ENCODE measurements around the gene ANO10. TPM values are rescaled to one million over a fixed set of nuclear protein-coding genes. Genes with fewer than 3 reads are reported as not detected.
A peak's percentile ranks its signal among the peaks of the same experiment; 100 is the strongest.
"Not testable (repeated sequence)": the region's sequence is repeated elsewhere in the genome, so short reads cannot be mapped to it uniquely, and the experiment has no call there.

The ANO10 gene
- total RNA-seq, 1 experiment from 2014 or later: 26.6 TPM

DNA sequence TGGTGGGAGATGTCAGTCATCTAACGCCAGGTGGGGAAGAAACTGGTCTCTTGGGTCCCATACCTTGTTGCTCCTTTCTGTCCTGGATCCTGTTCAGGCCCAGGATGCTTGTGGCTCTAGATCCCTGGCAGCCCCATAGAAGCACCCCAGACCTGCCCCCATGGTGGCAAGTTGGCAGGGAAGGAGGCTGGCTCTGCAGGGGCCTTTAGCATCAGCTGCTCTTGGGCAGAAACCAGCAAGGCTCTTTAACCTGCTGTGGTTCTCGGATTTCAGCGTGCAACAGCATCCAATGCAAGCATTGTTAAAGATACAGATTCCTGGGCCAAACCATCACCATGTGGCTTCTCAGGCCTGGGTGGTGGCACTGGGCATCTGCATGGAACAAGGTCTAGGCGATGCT lies 259.6 kb downstream of the ANO10 start:
- TF ChIP-seq, protein P1, sequence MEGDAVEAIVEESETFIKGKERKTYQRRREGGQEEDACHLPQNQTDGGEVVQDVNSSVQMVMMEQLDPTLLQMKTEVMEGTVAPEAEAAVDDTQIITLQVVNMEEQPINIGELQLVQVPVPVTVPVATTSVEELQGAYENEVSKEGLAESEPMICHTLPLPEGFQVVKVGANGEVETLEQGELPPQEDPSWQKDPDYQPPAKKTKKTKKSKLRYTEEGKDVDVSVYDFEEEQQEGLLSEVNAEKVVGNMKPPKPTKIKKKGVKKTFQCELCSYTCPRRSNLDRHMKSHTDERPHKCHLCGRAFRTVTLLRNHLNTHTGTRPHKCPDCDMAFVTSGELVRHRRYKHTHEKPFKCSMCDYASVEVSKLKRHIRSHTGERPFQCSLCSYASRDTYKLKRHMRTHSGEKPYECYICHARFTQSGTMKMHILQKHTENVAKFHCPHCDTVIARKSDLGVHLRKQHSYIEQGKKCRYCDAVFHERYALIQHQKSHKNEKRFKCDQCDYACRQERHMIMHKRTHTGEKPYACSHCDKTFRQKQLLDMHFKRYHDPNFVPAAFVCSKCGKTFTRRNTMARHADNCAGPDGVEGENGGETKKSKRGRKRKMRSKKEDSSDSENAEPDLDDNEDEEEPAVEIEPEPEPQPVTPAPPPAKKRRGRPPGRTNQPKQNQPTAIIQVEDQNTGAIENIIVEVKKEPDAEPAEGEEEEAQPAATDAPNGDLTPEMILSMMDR (IDR thresholded peaks at IDR 0.05): no peak
- TF ChIP-seq SIN3A (IDR thresholded peaks at IDR 0.05; ENCODE audit: borderline replicate concordance, insufficient read depth, low read depth, low read length) (no peak), POLR2AphosphoS5 (IDR thresholded peaks at IDR 0.05; ENCODE audit: low read depth, low read length) (no peak), TCF7L2 (IDR thresholded peaks at IDR 0.05; ENCODE audit: low read depth, low read length) (no peak)
- TF ChIP-seq, protein P2, sequence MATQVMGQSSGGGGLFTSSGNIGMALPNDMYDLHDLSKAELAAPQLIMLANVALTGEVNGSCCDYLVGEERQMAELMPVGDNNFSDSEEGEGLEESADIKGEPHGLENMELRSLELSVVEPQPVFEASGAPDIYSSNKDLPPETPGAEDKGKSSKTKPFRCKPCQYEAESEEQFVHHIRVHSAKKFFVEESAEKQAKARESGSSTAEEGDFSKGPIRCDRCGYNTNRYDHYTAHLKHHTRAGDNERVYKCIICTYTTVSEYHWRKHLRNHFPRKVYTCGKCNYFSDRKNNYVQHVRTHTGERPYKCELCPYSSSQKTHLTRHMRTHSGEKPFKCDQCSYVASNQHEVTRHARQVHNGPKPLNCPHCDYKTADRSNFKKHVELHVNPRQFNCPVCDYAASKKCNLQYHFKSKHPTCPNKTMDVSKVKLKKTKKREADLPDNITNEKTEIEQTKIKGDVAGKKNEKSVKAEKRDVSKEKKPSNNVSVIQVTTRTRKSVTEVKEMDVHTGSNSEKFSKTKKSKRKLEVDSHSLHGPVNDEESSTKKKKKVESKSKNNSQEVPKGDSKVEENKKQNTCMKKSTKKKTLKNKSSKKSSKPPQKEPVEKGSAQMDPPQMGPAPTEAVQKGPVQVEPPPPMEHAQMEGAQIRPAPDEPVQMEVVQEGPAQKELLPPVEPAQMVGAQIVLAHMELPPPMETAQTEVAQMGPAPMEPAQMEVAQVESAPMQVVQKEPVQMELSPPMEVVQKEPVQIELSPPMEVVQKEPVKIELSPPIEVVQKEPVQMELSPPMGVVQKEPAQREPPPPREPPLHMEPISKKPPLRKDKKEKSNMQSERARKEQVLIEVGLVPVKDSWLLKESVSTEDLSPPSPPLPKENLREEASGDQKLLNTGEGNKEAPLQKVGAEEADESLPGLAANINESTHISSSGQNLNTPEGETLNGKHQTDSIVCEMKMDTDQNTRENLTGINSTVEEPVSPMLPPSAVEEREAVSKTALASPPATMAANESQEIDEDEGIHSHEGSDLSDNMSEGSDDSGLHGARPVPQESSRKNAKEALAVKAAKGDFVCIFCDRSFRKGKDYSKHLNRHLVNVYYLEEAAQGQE (IDR thresholded peaks at IDR 0.05; ENCODE audit: insufficient read depth in 1 of 2, low read depth in 2 of 2, low read length in 1 of 2): no peak
- Histone ChIP-seq H3K9me3 (ENCODE audit: control insufficient read depth, insufficient read depth, low read depth, low read length) (no peaks in the 10 kb centered on the region), H3K4me3 (ENCODE audit: low read depth in 2 of 2, low read length in 2 of 2) (no peak overlapping the region), H3K27me3 (ENCODE audit: control insufficient read depth, insufficient read depth, low read length) (no peaks in the 10 kb centered on the region), H3K36me3 (ENCODE audit: control insufficient read depth, insufficient read depth, low read length) (no peaks in the 10 kb centered on the region), H3K27ac (ENCODE audit: low read length) (no peak overlapping the region), H3K4me1 (ENCODE audit: control insufficient read depth, insufficient read depth, low read length) (no peaks in the 10 kb centered on the region)
- ChIA-PET POLR2A (no interaction called here), CTCF (no interaction called here)
- BruUV-seq (replicated peaks): no TSS peak
- DNase-seq (ENCODE audit: low read depth, low spot score) (no peak), ATAC-seq (no peak)
- in situ Hi-C loops (cut with HindIII; ENCODE audit: low pct_unique_long_range_greater_than_20kb, low sequenced_read_pairs) (no loop called here), intact Hi-C loops (cut with micrococcal nuclease; ENCODE audit: unreplicated experiment) (no loop called here)

DNA sequence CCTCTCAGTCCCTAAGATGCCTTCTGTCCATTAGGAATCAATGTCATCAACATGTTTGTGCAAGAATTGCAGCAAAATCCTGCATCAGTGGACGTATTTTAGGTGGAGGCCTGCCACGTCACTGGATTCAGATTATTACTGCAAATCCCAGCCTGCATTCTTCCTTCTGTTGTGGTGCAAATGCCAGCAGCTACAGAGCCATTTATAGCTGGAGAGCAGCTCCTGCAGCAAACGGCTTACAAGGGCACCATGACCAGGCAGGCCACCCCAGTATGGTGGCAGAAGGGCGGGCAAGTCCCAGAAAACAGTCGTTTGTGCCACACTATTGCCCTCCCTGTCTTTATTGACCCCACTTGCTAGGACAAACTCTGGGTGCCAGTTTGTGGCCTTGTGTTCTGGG lies 260.7 kb downstream of the ANO10 start:
- ChIA-PET CTCF (no interaction called here), POLR2A (no interaction called here)
- DNase-seq (ENCODE audit: low read depth, low spot score) (no peak), ATAC-seq (no peak)
- H3K4me3 ChIP-seq (ENCODE audit: low read depth in 2 of 2, low read length in 2 of 2): no peak overlapping the region
- TF ChIP-seq TCF7L2 (IDR thresholded peaks at IDR 0.05; ENCODE audit: low read depth, low read length): no peak
- H3K36me3 ChIP-seq (ENCODE audit: control insufficient read depth, insufficient read depth, low read length): no peaks in the 10 kb centered on the region
- in situ Hi-C loops (cut with HindIII; ENCODE audit: low pct_unique_long_range_greater_than_20kb, low sequenced_read_pairs): no loop called here
- intact Hi-C loops (cut with micrococcal nuclease; ENCODE audit: unreplicated experiment): no loop called here
- BruUV-seq (replicated peaks): TSS peak; percentile 34
- H3K27me3 ChIP-seq (ENCODE audit: control insufficient read depth, insufficient read depth, low read length): no peaks in the 10 kb centered on the region
- H3K9me3 ChIP-seq (ENCODE audit: control insufficient read depth, insufficient read depth, low read depth, low read length): no peaks in the 10 kb centered on the region
- H3K27ac ChIP-seq (ENCODE audit: low read length): no peak overlapping the region
- H3K4me1 ChIP-seq (ENCODE audit: control insufficient read depth, insufficient read depth, low read length): no peaks in the 10 kb centered on the region

DNA sequence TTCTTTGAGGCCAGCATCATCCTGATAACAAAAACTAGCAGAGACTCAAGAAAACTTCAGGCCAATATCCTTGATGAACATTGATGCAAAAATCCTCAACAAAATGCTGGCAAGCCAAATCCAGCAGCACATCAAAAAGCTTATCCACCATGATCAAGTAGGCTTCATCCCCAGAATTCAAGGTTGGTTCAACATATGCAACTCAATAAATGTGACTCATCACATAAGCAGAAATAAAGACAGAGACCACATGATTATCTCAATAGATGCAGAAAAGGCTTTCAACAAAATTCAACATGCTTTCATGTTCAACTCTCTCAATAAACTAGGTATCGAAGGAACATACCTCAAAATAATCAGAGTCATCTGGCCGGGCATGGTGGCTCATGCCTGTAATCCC lies 265.8 kb downstream of the ANO10 start:
- BruUV-seq (replicated peaks); in situ Hi-C loops (cut with HindIII; ENCODE audit: low pct_unique_long_range_greater_than_20kb, low sequenced_read_pairs); H3K27me3 ChIP-seq (ENCODE audit: control insufficient read depth, insufficient read depth, low read length); H3K4me3 ChIP-seq (ENCODE audit: low read depth in 2 of 2, low read length in 2 of 2); H3K36me3 ChIP-seq (ENCODE audit: control insufficient read depth, insufficient read depth, low read length); ATAC-seq; DNase-seq (ENCODE audit: low read depth, low spot score); H3K4me1 ChIP-seq (ENCODE audit: control insufficient read depth, insufficient read depth, low read length); H3K27ac ChIP-seq (ENCODE audit: low read length); POLR2A ChIA-PET; intact Hi-C loops (cut with micrococcal nuclease; ENCODE audit: unreplicated experiment); H3K9me3 ChIP-seq (ENCODE audit: control insufficient read depth, insufficient read depth, low read depth, low read length): not testable (repeated sequence)
- CTCF ChIA-PET: interaction anchor here (0.6 kb wide), 1 partner anchor 54 kb away, joined by 3 read pairs; no protein-coding TSS in a partner anchor

Measured in Panc1 (cell line).